Esophagus (tissue), 2 donors: Measurements from ENCODE around the gene RNF227. TPM values are rescaled to one million over a fixed set of nuclear protein-coding genes. Genes with fewer than 3 reads are reported as not detected.

Source experiments
- H3K27ac ChIP-seq, 2 donors: one replicate each; pipeline ENCODE4 v1.5.1; 2013; ENCODE audit warnings: low read depth in 2 of 2, mild to moderate bottlenecking in 2 of 2, inconsistent platforms in 1 of 2, low read length in 1 of 2, moderate library complexity in 1 of 2
- H3K27me3 ChIP-seq, 2 donors: one replicate each; pipeline ENCODE4 v1.6.1; 2013; ENCODE audit warnings: low read length in 2 of 2, control low read depth in 1 of 2, mild to moderate bottlenecking in 1 of 2; ENCODE audit not compliant: insufficient read depth in 2 of 2, control insufficient read depth in 1 of 2
- H3K36me3 ChIP-seq, 2 donors: one replicate each; pipeline ENCODE4 v1.6.1; 2013; ENCODE audit warnings: low read length in 1 of 2; ENCODE audit not compliant: control insufficient read depth in 2 of 2, insufficient read depth in 2 of 2
- H3K4me1 ChIP-seq, 2 donors: one replicate each; pipeline ENCODE4 v1.6.1; 2013; ENCODE audit warnings: low read length in 1 of 2; ENCODE audit not compliant: control insufficient read depth in 2 of 2, insufficient read depth in 2 of 2
- H3K4me3 ChIP-seq, 2 donors: one replicate each; pipeline ENCODE4 v1.5.1; 2013; ENCODE audit warnings: low read length in 2 of 2, mild to moderate bottlenecking in 2 of 2, low read depth in 1 of 2, moderate library complexity in 1 of 2
- H3K9me3 ChIP-seq, 2 donors: one replicate each; pipeline ENCODE4 v1.6.1; 2013; ENCODE audit warnings: mild to moderate bottlenecking in 2 of 2, low read depth in 1 of 2, low read length in 1 of 2, moderate library complexity in 1 of 2; ENCODE audit not compliant: control insufficient read depth in 2 of 2, insufficient read depth in 1 of 2
- WGBS, 2 donors: extraction: QIAGEN DNeasy Blood & Tissue Kit; methylation state at CpG; one replicate each; pipeline ENCODE4 v1.1.7; 2013; 5-methylcytosine and 5-hydroxymethylcytosine counted together
- polyA plus RNA-seq, 2 donors: library from polyadenylated mRNA; stranded (reverse); fragments of 200-250 nt; gene quantifications; one replicate each; pipeline ENCODE4 v1.2.3, GENCODE V29; 2013
- donor health status: healthy with polysubstance abuse.
- donor health status: Bipolar disorder and iron deficiency.

RNF227 gene
- polyA plus RNA-seq, 2 donors: 3.5 to 4.3 TPM

GRCh38 chr17:7931709-7932482 is 15.8 kb upstream of the RNF227 start, which contains the start of the genes CNTROB and TRAPPC1:
Gene CNTROB (plus strand): TSS chr17:7932206. CDS start chr17:7933080, 874 bp downstream.
Gene TRAPPC1 (minus strand): TSS chr17:7931946. CDS start chr17:7931829, 117 bp downstream.
- Histone ChIP-seq H3K4me3 (peak within 1 kb of the TSS; percentile 72 to 80), H3K36me3 (peaks cover 0 to 9% of the 10 kb centered on the region in 2 donors), H3K27me3 (no peaks in the 10 kb centered on the region), H3K27ac (peak within 1 kb of the TSS; percentile 84 to 88), H3K9me3 (no peaks in the 10 kb centered on the region), H3K4me1 (peaks cover 0 to 2% of the 10 kb centered on the region in 2 donors)
- WGBS, 2 donors: 0 to 1% methylated on average over 55 of the region's 55 CpGs

GRCh38 chr17:7930841-7931631 is 14.9 kb upstream of the RNF227 start:
- H3K4me1 ChIP-seq: peaks cover 0 to 2% of the 10 kb centered on the region in 2 donors
- peak overlapping the region; percentile 84 to 88 for H3K27ac ChIP-seq
- peaks cover 0 to 3% of the 10 kb centered on the region in 2 donors for H3K36me3 ChIP-seq
- no peaks in the 10 kb centered on the region for H3K9me3 ChIP-seq
- peak overlapping the region; percentile 72 to 80 for H3K4me3 ChIP-seq
- no peaks in the 10 kb centered on the region for H3K27me3 ChIP-seq
- WGBS, 2 donors: 37% methylated on average over 20 of the region's 20 CpGs

DNA sequence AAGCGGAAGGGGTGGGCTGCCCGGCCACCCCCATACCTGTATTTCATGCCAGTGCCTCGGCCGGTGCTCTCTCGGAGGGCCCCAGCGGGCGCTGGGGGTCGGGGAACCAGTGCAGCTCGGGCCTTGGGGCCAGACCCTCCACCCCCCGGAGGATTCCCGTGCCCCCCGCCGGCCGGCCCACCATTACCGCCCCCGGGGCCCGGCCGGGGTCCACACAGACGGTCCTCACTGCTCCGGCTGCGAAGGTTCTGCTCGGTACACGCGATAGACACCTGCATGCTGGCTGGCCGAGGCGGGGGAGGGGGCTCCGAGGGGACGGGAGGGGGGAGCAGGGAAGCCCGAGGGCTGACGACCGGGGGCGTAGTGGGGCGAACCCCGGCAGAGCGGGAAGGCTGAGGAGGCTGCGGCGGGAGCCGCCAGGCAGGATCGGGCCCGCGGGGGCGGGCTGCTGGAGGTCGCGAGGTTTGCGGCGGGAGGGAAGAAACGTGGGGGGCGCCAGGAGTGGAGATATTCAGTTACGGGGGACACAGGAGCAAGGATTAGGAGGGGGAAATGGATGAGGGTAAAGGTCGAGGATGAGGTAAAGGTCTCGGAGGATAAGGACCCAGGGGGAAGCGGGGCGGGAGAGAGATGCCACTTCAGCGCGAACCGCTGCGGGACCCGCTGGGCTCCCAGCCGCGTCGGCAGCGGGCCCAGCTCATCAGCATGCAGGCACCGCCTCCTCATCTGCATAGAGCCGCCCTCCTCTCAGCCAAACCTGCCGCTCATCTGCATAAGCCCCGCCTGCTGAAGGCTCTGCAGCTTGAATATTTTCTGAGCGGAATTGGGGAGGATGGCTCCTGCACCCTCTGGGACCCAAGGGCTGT is 13.3 kb upstream of the RNF227 start, which contains the start of gene KCNAB3:
KCNAB3 (minus strand) TSS at position 699 of the 866 bp plus-strand sequence; CDS start at position 278, 421 bp downstream.
- WGBS, 2 donors: 35 to 52% methylated on average over 57 to 67 of the region's 67 CpGs
- Histone ChIP-seq H3K9me3 (no peaks in the 10 kb centered on the region), H3K27ac (no peak within 1 kb of the TSS), H3K27me3 (no peaks in the 10 kb centered on the region), H3K36me3 (no peaks in the 10 kb centered on the region), H3K4me1 (peaks cover 0 to 2% of the 10 kb centered on the region in 2 donors), H3K4me3 (no peak within 1 kb of the TSS)

DNA sequence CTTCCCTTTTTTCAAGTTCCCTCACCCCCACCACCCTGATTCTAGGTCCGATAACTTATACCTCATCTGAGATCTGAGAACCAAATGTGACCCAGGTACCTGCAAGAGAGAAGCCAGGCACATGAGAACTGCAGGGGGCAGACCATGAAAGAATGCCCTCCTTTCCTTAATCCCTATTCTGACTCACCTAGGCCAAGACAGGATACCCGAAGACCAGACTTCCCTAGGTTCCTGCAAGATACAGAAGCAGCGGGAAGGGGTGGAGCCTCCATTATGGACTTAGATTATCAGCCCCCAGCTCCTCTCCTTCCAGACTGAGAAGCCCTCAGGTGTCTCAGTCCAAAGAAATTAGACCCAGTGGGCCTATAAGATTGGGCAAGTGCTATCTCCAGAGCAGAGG is 11.5 kb upstream of the RNF227 start:
- no peaks in the 10 kb centered on the region for H3K9me3 ChIP-seq
- H3K4me3 ChIP-seq: no peak overlapping the region
- no peaks in the 10 kb centered on the region for H3K27me3 ChIP-seq
- H3K27ac ChIP-seq: no peak overlapping the region
- 76 to 86% methylated on average over 3 of the region's 3 CpGs for WGBS, 2 donors
- H3K36me3 ChIP-seq: no peaks in the 10 kb centered on the region
- peaks cover 2 to 5% of the 10 kb centered on the region in 2 donors for H3K4me1 ChIP-seq

GRCh38 chr17:7922845-7923628 is 6.9 kb upstream of the RNF227 start:
- Histone ChIP-seq H3K27ac (peak overlapping the region in 1 of 2 donors; percentile 78), H3K36me3 (no peaks in the 10 kb centered on the region), H3K9me3 (no peaks in the 10 kb centered on the region), H3K27me3 (no peaks in the 10 kb centered on the region), H3K4me1 (peaks cover 3 to 5% of the 10 kb centered on the region in 2 donors), H3K4me3 (peak overlapping the region; percentile 42 to 47)
- WGBS, 2 donors: 19 to 20% methylated on average over 41 to 45 of the region's 45 CpGs

GRCh38 chr17:7922269-7922844 is 6.3 kb upstream of the RNF227 start:
- H3K4me1 ChIP-seq: peaks cover 3 to 5% of the 10 kb centered on the region in 2 donors
- H3K27me3 ChIP-seq: no peaks in the 10 kb centered on the region
- peak overlapping the region in 1 of 2 donors; percentile 78 for H3K27ac ChIP-seq
- H3K9me3 ChIP-seq: no peaks in the 10 kb centered on the region
- WGBS, 2 donors: 32 to 37% methylated on average over 16 of the region's 16 CpGs
- peak overlapping the region; percentile 16 to 47 for H3K4me3 ChIP-seq
- H3K36me3 ChIP-seq: no peaks in the 10 kb centered on the region

DNA sequence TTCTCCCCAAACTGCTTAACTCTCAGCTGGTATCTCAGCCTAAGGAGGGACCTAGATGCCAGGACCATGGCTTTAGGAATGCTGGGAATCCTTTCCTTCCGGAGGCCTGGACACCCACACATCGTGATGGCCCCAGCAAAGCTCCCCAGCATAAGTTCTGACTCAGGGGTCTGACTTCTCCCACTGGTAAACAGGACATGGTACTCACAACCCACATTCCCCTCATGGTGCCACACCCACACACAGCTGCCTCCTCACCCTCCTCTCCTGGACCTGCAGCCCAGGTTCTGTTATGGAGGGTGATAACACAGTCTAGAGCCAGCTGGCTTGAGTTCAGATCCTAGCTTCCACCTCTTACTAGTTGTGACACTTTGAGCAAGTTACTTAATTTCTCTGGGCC is 719 bp upstream of the RNF227 start:
- Histone ChIP-seq H3K36me3 (peaks cover 0 to under 1% of the 10 kb centered on the region in 2 donors), H3K27me3 (no peaks in the 10 kb centered on the region), H3K9me3 (no peaks in the 10 kb centered on the region), H3K4me1 (peaks cover 0 to 12% of the 10 kb centered on the region in 2 donors), H3K4me3 (no peak overlapping the region), H3K27ac (peak overlapping the region; percentile 91 to 96)
- 50 to 64% methylated on average over 2 of the region's 2 CpGs for WGBS, 2 donors

GRCh38 chr17:7916385-7916682 is 245 bp upstream of the RNF227 start:
- Histone ChIP-seq H3K4me3 (peak overlapping the region; percentile 54 to 62), H3K27me3 (no peaks in the 10 kb centered on the region), H3K36me3 (peaks cover 0 to 4% of the 10 kb centered on the region in 2 donors), H3K27ac (peak overlapping the region; percentile 91 to 96), H3K4me1 (peaks cover 0 to 12% of the 10 kb centered on the region in 2 donors), H3K9me3 (no peaks in the 10 kb centered on the region)
- 26 to 33% methylated on average over 15 of the region's 15 CpGs for WGBS, 2 donors
